Thoracic aorta (tissue), 2 donors: ENCODE measurements around the gene COPG1. TPM values are rescaled to one million over a fixed set of nuclear protein-coding genes. Genes with fewer than 3 reads are reported as not detected.
A peak's percentile ranks its signal among the peaks of the same experiment; 100 is the strongest.

ENCODE experiments used
- ATAC-seq: fragments of 150-250 bp; one replicate; pipeline ENCODE4 v1.8.0; 2017; ENCODE audit warnings: low read depth; ENCODE audit not compliant: insufficient number of reproducible peaks, low FRiP score
- DNase-seq: peaks from one replicate; pipeline ENCODE4 v3.0.0-alpha.2; 2020; ENCODE audit warnings: low spot score
- H3K27ac ChIP-seq, 2 donors: fragments of 200-600 bp; sonication (generic); 1 replicate in 1 of 2; 2 replicates in 1 of 2; pipeline ENCODE4 v1.5.1; 2016; ENCODE audit warnings: mild to moderate bottlenecking in 2 of 2, moderate library complexity in 2 of 2
- H3K27me3 ChIP-seq: fragments of 200-600 bp; sonication (generic); replicated peaks from 2 replicates; pipeline ENCODE4 v1.6.0; 2016; ENCODE audit warnings: mild to moderate bottlenecking; ENCODE audit not compliant: insufficient read depth
- H3K36me3 ChIP-seq: fragments of 200-600 bp; sonication (generic); one replicate; pipeline ENCODE4 v1.5.1; 2016
- H3K4me1 ChIP-seq, 2 donors: fragments of 200-600 bp; sonication (generic); 1 replicate in 1 of 2; 2 replicates in 1 of 2; pipeline versions ENCODE4 v1.5.1 to v1.6.0; 2016; ENCODE audit warnings: low read depth in 2 of 2, mild to moderate bottlenecking in 1 of 2; ENCODE audit not compliant: control insufficient read depth in 1 of 2
- H3K4me3 ChIP-seq: fragments of 200-600 bp; sonication (generic); 2 replicates; pipeline ENCODE4 v1.5.1; 2016; ENCODE audit warnings: mild to moderate bottlenecking
- H3K9me3 ChIP-seq: fragments of 200-600 bp; sonication (generic); 2 replicates; pipeline ENCODE4 v1.5.1; 2016
- total RNA-seq, 2 donors: library from RNA; depleted of rRNA; stranded (reverse); fragments of >200 nt; gene quantifications; one replicate each; pipeline versions ENCODE4 v1.1.0 to v1.2.3, GENCODE V29; 2016
- TF ChIP-seq, protein P1 (sequence below): fragments of 200-600 bp; sonication (generic); IDR thresholded peaks from one replicate; pipeline ENCODE4 v1.5.1; 2019; ENCODE audit warnings: antibody characterized with exemption

Gene COPG1
- total RNA-seq, 2 donors from 2014 or later: 126 to 141 TPM

GRCh38 chr3:129312021-129312639 lies 62.7 kb downstream of the COPG1 start:
- no peak overlapping the region for H3K27ac ChIP-seq
- no peaks in the 10 kb centered on the region for H3K9me3 ChIP-seq
- H3K4me1 ChIP-seq: peaks cover 13 to 19% of the 10 kb centered on the region in 2 donors
- ATAC-seq (no peak), DNase-seq (no peak)
- H3K27me3 ChIP-seq: no peaks in the 10 kb centered on the region
- TF ChIP-seq, protein P1, sequence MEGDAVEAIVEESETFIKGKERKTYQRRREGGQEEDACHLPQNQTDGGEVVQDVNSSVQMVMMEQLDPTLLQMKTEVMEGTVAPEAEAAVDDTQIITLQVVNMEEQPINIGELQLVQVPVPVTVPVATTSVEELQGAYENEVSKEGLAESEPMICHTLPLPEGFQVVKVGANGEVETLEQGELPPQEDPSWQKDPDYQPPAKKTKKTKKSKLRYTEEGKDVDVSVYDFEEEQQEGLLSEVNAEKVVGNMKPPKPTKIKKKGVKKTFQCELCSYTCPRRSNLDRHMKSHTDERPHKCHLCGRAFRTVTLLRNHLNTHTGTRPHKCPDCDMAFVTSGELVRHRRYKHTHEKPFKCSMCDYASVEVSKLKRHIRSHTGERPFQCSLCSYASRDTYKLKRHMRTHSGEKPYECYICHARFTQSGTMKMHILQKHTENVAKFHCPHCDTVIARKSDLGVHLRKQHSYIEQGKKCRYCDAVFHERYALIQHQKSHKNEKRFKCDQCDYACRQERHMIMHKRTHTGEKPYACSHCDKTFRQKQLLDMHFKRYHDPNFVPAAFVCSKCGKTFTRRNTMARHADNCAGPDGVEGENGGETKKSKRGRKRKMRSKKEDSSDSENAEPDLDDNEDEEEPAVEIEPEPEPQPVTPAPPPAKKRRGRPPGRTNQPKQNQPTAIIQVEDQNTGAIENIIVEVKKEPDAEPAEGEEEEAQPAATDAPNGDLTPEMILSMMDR: no peak
- H3K36me3 ChIP-seq: no peaks in the 10 kb centered on the region
- H3K4me3 ChIP-seq: no peak overlapping the region

- ATAC-seq (no peak), DNase-seq (no peak)
- Histone ChIP-seq H3K27ac (peak overlapping the region in 1 of 2 donors; percentile 14), H3K36me3 (no peaks in the 10 kb centered on the region), H3K9me3 (no peaks in the 10 kb centered on the region), H3K4me1 (peaks cover 15 to 25% of the 10 kb centered on the region in 2 donors), H3K27me3 (no peaks in the 10 kb centered on the region), H3K4me3 (no peak overlapping the region)
- TF ChIP-seq, protein P1: no peak
Observed at GRCh38 chr3:129312671-129313414, 63.4 kb downstream of the COPG1 start.

DNA sequence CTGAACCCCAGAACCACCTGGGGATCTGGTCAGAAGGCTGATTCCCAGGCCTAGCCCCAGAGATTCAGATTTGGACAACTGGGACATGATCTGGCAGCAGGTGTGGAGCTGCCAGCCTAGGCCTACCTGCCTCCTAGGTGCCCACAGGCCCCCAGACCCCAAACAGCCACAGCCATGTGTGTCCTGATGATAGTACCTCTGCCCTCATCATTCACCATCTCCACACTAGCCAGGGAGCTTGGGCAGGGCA lies 63.9 kb downstream of the COPG1 start:
- TF ChIP-seq, protein P1: no peak
- Histone ChIP-seq H3K27me3 (no peaks in the 10 kb centered on the region), H3K4me1 (peaks cover 15 to 25% of the 10 kb centered on the region in 2 donors), H3K9me3 (no peaks in the 10 kb centered on the region), H3K36me3 (no peaks in the 10 kb centered on the region), H3K4me3 (no peak overlapping the region), H3K27ac (peak overlapping the region; percentile 14 to 94)
- ATAC-seq (no peak), DNase-seq (no peak)

DNA sequence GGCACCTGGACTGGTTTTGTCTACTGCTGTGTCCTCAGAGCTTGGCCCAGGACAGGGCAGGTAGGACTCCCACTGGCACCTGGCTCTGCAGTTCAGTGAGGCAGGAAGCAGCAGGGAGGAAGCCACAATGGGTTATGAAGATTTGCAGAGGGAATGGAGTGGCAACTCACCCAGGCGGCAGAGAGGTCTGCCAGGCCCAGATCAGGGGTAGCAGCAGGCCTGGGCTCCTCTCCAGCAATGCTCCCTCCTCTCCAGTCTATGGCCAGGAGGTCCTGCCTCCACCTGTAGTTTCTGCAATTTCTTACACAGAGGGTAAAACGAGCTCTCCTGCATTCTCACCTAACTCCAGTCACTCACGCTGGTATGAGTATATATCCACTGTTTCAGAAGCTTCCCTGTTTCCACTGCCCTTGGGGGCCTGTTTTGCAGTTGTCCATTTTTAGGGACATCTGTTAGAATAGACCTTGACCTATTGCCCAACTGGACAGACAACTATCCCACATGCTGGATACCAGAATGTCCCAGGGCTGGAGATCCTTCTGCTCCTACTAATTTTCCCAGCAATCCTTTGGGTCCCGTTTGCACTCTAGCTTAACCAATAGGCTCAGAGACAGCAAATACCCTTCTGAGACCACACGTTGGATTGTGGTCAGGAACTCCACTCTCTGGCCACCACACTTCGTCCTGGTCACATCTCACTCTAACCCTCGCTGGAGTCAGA lies 64.4 kb downstream of the COPG1 start:
- Histone ChIP-seq H3K27me3 (no peaks in the 10 kb centered on the region), H3K36me3 (no peaks in the 10 kb centered on the region), H3K4me3 (peak overlapping the region; percentile 96), H3K9me3 (no peaks in the 10 kb centered on the region), H3K4me1 (peaks cover 15 to 25% of the 10 kb centered on the region in 2 donors), H3K27ac (peak overlapping the region; percentile 88 to 94)
- TF ChIP-seq, protein P1: no peak
- DNase-seq (no peak), ATAC-seq (no peak)
